HepG2 (cell line): ENCODE measurements around the gene MID1. TPM values are rescaled to one million over a fixed set of nuclear protein-coding genes. Genes with fewer than 3 reads are reported as not detected.

Experiments
- ATAC-seq: fragments of 200-7000 bp; cut with Tn5 transposase; 3 replicates; pipeline ENCODE4 v1.9.1; 2020; ENCODE audit warnings: mild to moderate bottlenecking, moderate library complexity
- BruUV-seq: library from RNA; stranded (reverse); fragments of 400-500 nt; replicated peaks from 2 replicates; lab custom pipeline; 2021; lab: Mats Ljungman, UMichigan
- CTCF ChIA-PET: fragments of 300-600 bp; formaldehyde crosslinking; extraction: SDS; loops from one replicate; lab custom pipeline; 2021; ENCODE audit warnings: low total read pairs, inconsistent platforms, low intra/inter-chr PET ratio; lab: Yijun Ruan, JAX
- POLR2A ChIA-PET: fragments of 350-600 bp; sonication (Branson Sonifier 250); formaldehyde crosslinking; loops from one replicate; lab custom pipeline; 2020; ENCODE audit warnings: antibody characterized with exemption, inconsistent platforms; lab: Yijun Ruan, JAX
- DNase-seq: peaks from one replicate; pipeline ENCODE4 v3.0.0-alpha.2; 2015; ENCODE audit warnings: low spot score
- FAIRE-seq: peaks from 3 replicates; lab custom pipeline; 2011; peaks lifted over from hg19 to GRCh38; lab: Jason Lieb, UNC
- H2AFZ ChIP-seq: one replicate; pipeline ENCODE4 v1.6.1; 2011; ENCODE audit warnings: low read length, inconsistent platforms
- H3K27ac ChIP-seq: fragments of 300-600 bp; 3 replicates; pipeline ENCODE4 v1.8.0; 2011; ENCODE audit warnings: mixed run types, mild to moderate bottlenecking, mixed read lengths, low read length, inconsistent platforms; ENCODE audit not compliant: insufficient read depth; ENCODE audit errors: extremely low read length
- H3K27me3 ChIP-seq, 2 experiments: fragments of 200-600 bp in 1 of 2; 2 replicates in 1 of 2; 3 replicates in 1 of 2; pipeline versions ENCODE4 v1.6.0 to v1.8.0; 2011; ENCODE audit warnings: low read length in 2 of 2, mild to moderate bottlenecking in 2 of 2, moderate library complexity in 2 of 2, inconsistent platforms in 1 of 2; ENCODE audit not compliant: insufficient read depth in 2 of 2, control insufficient read depth in 1 of 2
- H3K36me3 ChIP-seq, 2 experiments: fragments of 200-600 bp in 1 of 2; replicated peaks in 1 of 2; 2 replicates in 1 of 2; 3 replicates in 1 of 2; pipeline versions ENCODE4 v1.5.1 to v1.8.0; 2011; ENCODE audit warnings: low read length in 2 of 2, inconsistent platforms in 1 of 2; ENCODE audit not compliant: insufficient read depth in 2 of 2, control insufficient read depth in 1 of 2
- H3K4me1 ChIP-seq: 2 replicates; pipeline ENCODE4 v1.5.1; 2012; ENCODE audit warnings: low read length, inconsistent platforms; ENCODE audit not compliant: insufficient read depth
- H3K4me2 ChIP-seq: 2 replicates; pipeline ENCODE4 v1.6.0; 2011; ENCODE audit warnings: low read depth, low read length, inconsistent platforms
- H3K4me3 ChIP-seq, 3 experiments: fragments of 200-600 bp in 1 of 3; sonication (generic), shearing (Covaris generic) in 1 of 3; replicated peaks in 1 of 3; 2 replicates each; pipeline ENCODE4 v1.5.1; 2011 to 2016; ENCODE audit warnings: low read length in 3 of 3, inconsistent platforms in 2 of 3, low read depth in 2 of 3, mild to moderate bottlenecking in 2 of 3, control low read depth in 1 of 3, mixed read lengths in 1 of 3; ENCODE audit not compliant: insufficient read depth in 1 of 3
- H3K79me2 ChIP-seq: one replicate; pipeline ENCODE4 v1.6.1; 2011; ENCODE audit warnings: low read length, inconsistent platforms; ENCODE audit not compliant: insufficient read depth
- H3K9ac ChIP-seq: 2 replicates; pipeline ENCODE4 v1.6.0; 2011; ENCODE audit warnings: mild to moderate bottlenecking, low read depth, low read length, inconsistent platforms; ENCODE audit not compliant: insufficient read depth
- H3K9me3 ChIP-seq: 2 replicates; pipeline ENCODE4 v1.5.1; 2012; ENCODE audit warnings: mild to moderate bottlenecking, low read length
- H4K20me1 ChIP-seq: 2 replicates; pipeline ENCODE4 v1.6.0; 2011; ENCODE audit warnings: inconsistent platforms, mild to moderate bottlenecking, low read length, moderate library complexity; ENCODE audit not compliant: insufficient read depth
- BCLAF1 ChIP-seq: fragments of 450-650 bp; IDR thresholded peaks from 2 replicates; pipeline ENCODE4 v1.6.1; 2017; ENCODE audit warnings: mild to moderate bottlenecking
- CHD4 ChIP-seq: fragments of 200-600 bp; sonication (generic); IDR thresholded peaks from 2 replicates; pipeline ENCODE4 v1.7.0; 2017; ENCODE audit warnings: mild to moderate bottlenecking, low read length, borderline replicate concordance
- ELF1 ChIP-seq: sonication (generic); formaldehyde crosslinking; IDR thresholded peaks from 2 replicates; pipeline ENCODE4 v1.4.0; 2020; ENCODE audit warnings: missing genetic modification reagents
- IRX3 ChIP-seq: sonication (generic); formaldehyde crosslinking; IDR thresholded peaks from 2 replicates; pipeline ENCODE4 v1.8.1; 2023; ENCODE audit warnings: mild to moderate bottlenecking, low read depth, missing genetic modification reagents, borderline replicate concordance
- NFATC3 ChIP-seq: sonication (generic); formaldehyde crosslinking; IDR thresholded peaks from 2 replicates; pipeline ENCODE4 v1.5.1; 2020; ENCODE audit warnings: mild to moderate bottlenecking, missing genetic modification reagents
- PITX1 ChIP-seq: sonication (generic); formaldehyde crosslinking; IDR thresholded peaks from 2 replicates; pipeline ENCODE4 v1.5.1; 2020; ENCODE audit warnings: mild to moderate bottlenecking, missing genetic modification reagents
- SMAD3 ChIP-seq: sonication (generic); formaldehyde crosslinking; IDR thresholded peaks from 2 replicates; pipeline ENCODE4 v1.4.0; 2020; ENCODE audit warnings: missing genetic modification reagents
- TFAP4 ChIP-seq: sonication (generic); IDR thresholded peaks from 2 replicates; pipeline ENCODE4 v1.6.1; 2016; ENCODE audit warnings: low read depth, borderline replicate concordance
- ZBTB26 ChIP-seq: IDR thresholded peaks from 2 replicates; pipeline ENCODE4 v1.6.1; 2016; ENCODE audit warnings: missing compliant biosample characterization, missing genetic modification reagents, borderline replicate concordance
- ZNF12 ChIP-seq: sonication (generic); formaldehyde crosslinking; IDR thresholded peaks from 2 replicates; pipeline ENCODE4 v1.5.0; 2020; ENCODE audit warnings: missing genetic modification reagents
- ZNF263 ChIP-seq: sonication (generic); formaldehyde crosslinking; IDR thresholded peaks from 2 replicates; pipeline ENCODE4 v1.4.0; 2020; ENCODE audit warnings: missing genetic modification reagents
- ZNF432 ChIP-seq: sonication (generic); formaldehyde crosslinking; IDR thresholded peaks from 2 replicates; pipeline ENCODE4 v1.5.0; 2020; ENCODE audit warnings: missing genetic modification reagents, mild to moderate bottlenecking, borderline replicate concordance
- ZNF549 ChIP-seq: sonication (generic); formaldehyde crosslinking; IDR thresholded peaks from 2 replicates; pipeline ENCODE4 v1.5.0; 2020; ENCODE audit warnings: missing genetic modification reagents
- WGBS: methylation state at CpG from one replicate; pipeline ENCODE4 v1.1.6; 2017; ENCODE audit warnings: low lambda C conversion rate; 5-methylcytosine and 5-hydroxymethylcytosine counted together
- in situ Hi-C: cut with HindIII; loops from 2 replicates; pipeline ENCODE4 v1.10.0; 2017; ENCODE audit warnings: low pct_unique_long_range_greater_than_20kb; ENCODE audit not compliant: extremely low pct_ligation_motif_present
- intact Hi-C: fragments of 100-400 bp; cut with micrococcal nuclease; formaldehyde crosslinking; loops from one replicate; pipeline ENCODE4 v1.10.0; 2022; ENCODE audit not compliant: unreplicated experiment
- polyA plus RNA-seq, 8 experiments: library from polyadenylated mRNA; depleted of rRNA in 3 of 8; stranded (reverse) in 7 of 8; unstranded in 1 of 8; fragments of >200 nt; fragmentation: Illumina TruSeq in 4 of 8; extraction: Trizol in 4 of 8; gene quantifications; 2 replicates each; pipeline versions ENCODE4 v1.2.1 to v1.2.3, GENCODE V29; 2011 to 2016; ENCODE audit warnings: low read depth in 4 of 8, missing spikeins in 1 of 8, mixed read lengths in 1 of 8; ENCODE audit not compliant: insufficient read depth in 1 of 8
- total RNA-seq, 5 experiments: library from RNA; depleted of rRNA; stranded (reverse); fragments of >200 nt; fragmentation: Illumina TruSeq; extraction: Trizol; gene quantifications; 2 replicates each; pipeline ENCODE4 v1.2.3, GENCODE V29; 2016; ENCODE audit warnings: low read depth in 1 of 5
- TF ChIP-seq, protein P1 (sequence below): sonication (generic); formaldehyde crosslinking; IDR thresholded peaks from 2 replicates; pipeline ENCODE4 v1.5.1; 2020; ENCODE audit warnings: missing genetic modification reagents, mild to moderate bottlenecking, borderline replicate concordance
- TF ChIP-seq, protein P2 (sequence below): sonication (generic); formaldehyde crosslinking; conservative IDR thresholded peaks from 2 replicates; pipeline ENCODE4 v1.4.0; 2020; ENCODE audit warnings: mild to moderate bottlenecking, missing genetic modification reagents, moderate library complexity

Gene MID1
- total and polyA plus RNA-seq, 2 of the 13 experiments (the other 11 are each of a cell fraction or from before 2014, with no cell fraction given) = 0.86 to 1.1 TPM

DNA sequence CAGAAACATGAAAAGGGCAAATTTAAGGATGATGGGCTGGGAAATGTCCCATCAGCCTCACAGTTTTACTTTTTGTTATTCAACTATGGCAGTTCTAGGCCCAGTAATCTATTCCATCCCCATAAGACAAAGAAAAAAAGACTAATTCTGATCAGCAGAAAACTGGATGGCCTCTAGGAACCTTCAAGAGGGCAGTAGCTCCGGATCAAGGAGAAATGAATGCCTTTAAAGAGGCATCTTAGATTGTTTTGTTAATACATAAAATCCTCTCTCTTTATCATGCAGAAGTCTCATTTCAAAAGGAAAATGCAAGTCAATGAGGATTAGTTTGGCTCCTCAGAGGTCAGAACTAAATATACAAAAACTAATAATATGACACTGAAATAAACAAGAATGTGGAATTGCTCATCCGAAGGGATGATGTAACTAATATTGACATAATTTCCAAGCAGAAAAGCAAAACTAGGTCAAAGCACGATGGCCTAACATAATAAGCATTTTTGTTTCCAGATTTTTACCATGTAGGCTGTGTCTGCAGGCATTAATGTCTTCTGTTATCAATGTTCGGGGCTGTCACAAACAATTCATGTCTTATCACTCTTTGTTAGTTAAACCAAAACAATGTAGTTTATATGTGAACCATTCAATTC is 8.8 kb downstream of the MID1 start:
- Histone ChIP-seq H3K27me3 (no peaks in the 10 kb centered on the region), H3K9me3 (no peaks in the 10 kb centered on the region), H3K36me3 (no peaks in the 10 kb centered on the region), H2AFZ (no peak overlapping the region), H3K4me1 (no peaks in the 10 kb centered on the region), H3K27ac (no peak overlapping the region), H3K9ac (no peak overlapping the region), H4K20me1 (no peaks in the 10 kb centered on the region), H3K4me2 (no peak overlapping the region), H3K79me2 (no peaks in the 10 kb centered on the region), H3K4me3 (no peak overlapping the region)
- ATAC-seq = no peak
- CTCF ChIA-PET = no interaction called here
- no peak for FAIRE-seq
- intact Hi-C loops = no loop called here
- POLR2A ChIA-PET = no interaction called here
- no peak for DNase-seq
- no CpG with 5 or more reads among the region's 4 CpGs for WGBS
- BruUV-seq = no TSS peak
- in situ Hi-C loops = no loop called here
- no peak for TF ChIP-seq CHD4
- TF ChIP-seq ZBTB26 (CRISPR knock-in tag) = no peak
- no peak for TF ChIP-seq IRX3 (CRISPR knock-in tag)
- no peak for TF ChIP-seq TFAP4
- no peak for TF ChIP-seq BCLAF1
- no peak for TF ChIP-seq NFATC3
- no peak for TF ChIP-seq ZNF263 (CRISPR knock-in tag)
- no peak for TF ChIP-seq ZNF549
- TF ChIP-seq, protein P1, sequence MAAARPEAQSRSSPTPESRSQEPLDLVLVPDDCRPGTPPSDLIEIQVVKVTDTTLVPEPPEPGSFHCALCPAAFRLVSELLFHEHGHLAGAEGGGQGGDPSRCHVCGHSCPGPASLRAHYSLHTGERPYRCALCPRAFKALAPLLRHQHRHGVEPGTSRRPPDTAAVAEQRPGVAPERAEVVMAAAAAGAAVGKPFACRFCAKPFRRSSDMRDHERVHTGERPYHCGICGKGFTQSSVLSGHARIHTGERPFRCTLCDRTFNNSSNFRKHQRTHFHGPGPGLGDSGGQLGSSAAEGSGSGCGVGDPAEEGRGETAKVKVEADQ (CRISPR knock-in tag) = no peak
- TF ChIP-seq ELF1 (CRISPR knock-in tag) = no peak
- no peak for TF ChIP-seq ZNF12 (CRISPR knock-in tag)
- TF ChIP-seq ZNF432 (CRISPR knock-in tag) = no peak
- TF ChIP-seq PITX1 (CRISPR knock-in tag) = no peak
- TF ChIP-seq, protein P2, sequence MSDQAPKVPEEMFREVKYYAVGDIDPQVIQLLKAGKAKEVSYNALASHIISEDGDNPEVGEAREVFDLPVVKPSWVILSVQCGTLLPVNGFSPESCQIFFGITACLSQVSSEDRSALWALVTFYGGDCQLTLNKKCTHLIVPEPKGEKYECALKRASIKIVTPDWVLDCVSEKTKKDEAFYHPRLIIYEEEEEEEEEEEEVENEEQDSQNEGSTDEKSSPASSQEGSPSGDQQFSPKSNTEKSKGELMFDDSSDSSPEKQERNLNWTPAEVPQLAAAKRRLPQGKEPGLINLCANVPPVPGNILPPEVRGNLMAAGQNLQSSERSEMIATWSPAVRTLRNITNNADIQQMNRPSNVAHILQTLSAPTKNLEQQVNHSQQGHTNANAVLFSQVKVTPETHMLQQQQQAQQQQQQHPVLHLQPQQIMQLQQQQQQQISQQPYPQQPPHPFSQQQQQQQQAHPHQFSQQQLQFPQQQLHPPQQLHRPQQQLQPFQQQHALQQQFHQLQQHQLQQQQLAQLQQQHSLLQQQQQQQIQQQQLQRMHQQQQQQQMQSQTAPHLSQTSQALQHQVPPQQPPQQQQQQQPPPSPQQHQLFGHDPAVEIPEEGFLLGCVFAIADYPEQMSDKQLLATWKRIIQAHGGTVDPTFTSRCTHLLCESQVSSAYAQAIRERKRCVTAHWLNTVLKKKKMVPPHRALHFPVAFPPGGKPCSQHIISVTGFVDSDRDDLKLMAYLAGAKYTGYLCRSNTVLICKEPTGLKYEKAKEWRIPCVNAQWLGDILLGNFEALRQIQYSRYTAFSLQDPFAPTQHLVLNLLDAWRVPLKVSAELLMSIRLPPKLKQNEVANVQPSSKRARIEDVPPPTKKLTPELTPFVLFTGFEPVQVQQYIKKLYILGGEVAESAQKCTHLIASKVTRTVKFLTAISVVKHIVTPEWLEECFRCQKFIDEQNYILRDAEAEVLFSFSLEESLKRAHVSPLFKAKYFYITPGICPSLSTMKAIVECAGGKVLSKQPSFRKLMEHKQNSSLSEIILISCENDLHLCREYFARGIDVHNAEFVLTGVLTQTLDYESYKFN (CRISPR knock-in tag) = no peak
- TF ChIP-seq SMAD3 (CRISPR knock-in tag) = no peak
